ENCODE data around the gene RNASE12.
"Not testable (repeated sequence)": the region's sequence is repeated elsewhere in the genome, so short reads cannot be mapped to it uniquely, and the experiment has no call there.

RNASE12 gene

GRCh38 chr14:20606190-20606901 is 15.2 kb upstream of the RNASE12 start:
- TF ChIP-seq CTCF (IDR thresholded peaks at IDR 0.05; ENCODE audit: insufficient read depth, low read length, poor library complexity, severe bottlenecking) = peak; percentile 63
- no peak for DNase-seq (ENCODE audit: extremely low read depth, insufficient read length)
- H3K27me3 ChIP-seq (replicated peaks; ENCODE audit: control insufficient read depth, insufficient read depth, low read length) = no peaks in the 10 kb centered on the region
- H3K36me3 ChIP-seq (ENCODE audit: control insufficient read depth, insufficient read depth, low read length) = no peaks in the 10 kb centered on the region
- no peak overlapping the region for H3K4me3 ChIP-seq (replicated peaks; ENCODE audit: low read depth, low read length)

GRCh38 chr14:20603813-20604690 is 12.9 kb upstream of the RNASE12 start:
- no peak for DNase-seq (ENCODE audit: extremely low read depth, insufficient read length)
- H3K4me3 ChIP-seq (replicated peaks; ENCODE audit: low read depth, low read length) = no peak overlapping the region
- no peaks in the 10 kb centered on the region for H3K36me3 ChIP-seq (ENCODE audit: control insufficient read depth, insufficient read depth, low read length)
- no peaks in the 10 kb centered on the region for H3K27me3 ChIP-seq (replicated peaks; ENCODE audit: control insufficient read depth, insufficient read depth, low read length)
- TF ChIP-seq CTCF (IDR thresholded peaks at IDR 0.05; ENCODE audit: insufficient read depth, low read length, poor library complexity, severe bottlenecking) = no peak

- no peak for TF ChIP-seq CTCF (IDR thresholded peaks at IDR 0.05; ENCODE audit: insufficient read depth, low read length, poor library complexity, severe bottlenecking)
- Histone ChIP-seq H3K27me3 (replicated peaks; ENCODE audit: control insufficient read depth, insufficient read depth, low read length) (no peaks in the 10 kb centered on the region), H3K4me3 (replicated peaks; ENCODE audit: low read depth, low read length) (no peak overlapping the region), H3K36me3 (ENCODE audit: control insufficient read depth, insufficient read depth, low read length) (no peaks in the 10 kb centered on the region)
- no peak for DNase-seq (ENCODE audit: extremely low read depth, insufficient read length)
These were observed 11.4 kb upstream of the RNASE12 start for GRCh38 chr14:20602583-20602982.

- TF ChIP-seq CTCF (IDR thresholded peaks at IDR 0.05; ENCODE audit: insufficient read depth, low read length, poor library complexity, severe bottlenecking) = no peak
- Histone ChIP-seq H3K27me3 (replicated peaks; ENCODE audit: control insufficient read depth, insufficient read depth, low read length) (no peaks in the 10 kb centered on the region), H3K36me3 (ENCODE audit: control insufficient read depth, insufficient read depth, low read length) (no peaks in the 10 kb centered on the region), H3K4me3 (replicated peaks; ENCODE audit: low read depth, low read length) (no peak overlapping the region)
- DNase-seq (ENCODE audit: extremely low read depth, insufficient read length) = no peak
These were observed 10.3 kb upstream of the RNASE12 start for GRCh38 chr14:20601522-20601921.

- Histone ChIP-seq H3K4me3 (replicated peaks; ENCODE audit: low read depth, low read length) (no peak overlapping the region), H3K36me3 (ENCODE audit: control insufficient read depth, insufficient read depth, low read length) (no peaks in the 10 kb centered on the region), H3K27me3 (replicated peaks; ENCODE audit: control insufficient read depth, insufficient read depth, low read length) (no peaks in the 10 kb centered on the region)
- DNase-seq (ENCODE audit: extremely low read depth, insufficient read length) = no peak
- TF ChIP-seq CTCF (IDR thresholded peaks at IDR 0.05; ENCODE audit: insufficient read depth, low read length, poor library complexity, severe bottlenecking) = no peak
These were observed 5.9 kb upstream of the RNASE12 start for GRCh38 chr14:20597108-20597507.

GRCh38 chr14:20595726-20596125 is 4.5 kb upstream of the RNASE12 start:
- not testable (repeated sequence) for DNase-seq (ENCODE audit: extremely low read depth, insufficient read length); H3K4me3 ChIP-seq (replicated peaks; ENCODE audit: low read depth, low read length); H3K27me3 ChIP-seq (replicated peaks; ENCODE audit: control insufficient read depth, insufficient read depth, low read length); H3K36me3 ChIP-seq (ENCODE audit: control insufficient read depth, insufficient read depth, low read length)

Measured in GM06990 (cell line).